Cerebellar cortex (tissue), 1 donor: ENCODE results near the gene PDE6B.

Experiments
- DNase-seq: peaks from one replicate; pipeline ENCODE4 v3.0.0-alpha.2; 2015; ENCODE audit warnings: low spot score

PDE6B gene

GRCh38 chr4:600850-601515 is 24.4 kb upstream of the PDE6B start:
- DNase-seq, result no peak

GRCh38 chr4:601612-602558 is 23.5 kb upstream of the PDE6B start:
- DNase-seq, result no peak

GRCh38 chr4:602559-602942 is 22.8 kb upstream of the PDE6B start:
- DNase-seq, result peak; percentile 75

GRCh38 chr4:604131-604530 is 21.2 kb upstream of the PDE6B start:
- DNase-seq, result no peak

GRCh38 chr4:605702-606425 is 19.5 kb upstream of the PDE6B start:
- no peak for DNase-seq

- DNase-seq, result no peak
These were observed 17.1 kb upstream of the PDE6B start for GRCh38 chr4:608236-608635.

GRCh38 chr4:609400-610050 is 15.8 kb upstream of the PDE6B start:
- no peak for DNase-seq

GRCh38 chr4:610411-611261 is 14.7 kb upstream of the PDE6B start:
- no peak for DNase-seq

- no peak for DNase-seq
These were observed 13.2 kb upstream of the PDE6B start for GRCh38 chr4:612052-612748.

- DNase-seq, result no peak
These were observed 12.6 kb upstream of the PDE6B start for GRCh38 chr4:612749-613125.

- DNase-seq, result no peak
These were observed 12.2 kb upstream of the PDE6B start for GRCh38 chr4:613126-613525.

- no peak for DNase-seq
These were observed 9.3 kb upstream of the PDE6B start for GRCh38 chr4:616091-616490.

- DNase-seq, result no peak
These were observed 8.3 kb upstream of the PDE6B start for GRCh38 chr4:616911-617643.

GRCh38 chr4:617644-618641 is 7.4 kb upstream of the PDE6B start:
- no peak for DNase-seq

- DNase-seq, result no peak
These were observed 5.2 kb upstream of the PDE6B start for GRCh38 chr4:620201-620600.

- no peak for DNase-seq
These were observed 4.5 kb upstream of the PDE6B start for GRCh38 chr4:620851-621261.

- DNase-seq, result no peak
These were observed 3.9 kb upstream of the PDE6B start for GRCh38 chr4:621296-622070.
